Loucy (cell line): ENCODE measurements around the gene LAPTM5.

Source experiments
- H2AFZ ChIP-seq: fragments of 200-600 bp; sonication (generic); 2 replicates; pipeline ENCODE4 v1.6.0; 2016; ENCODE audit warnings: antibody characterized with exemption, mild to moderate bottlenecking, low read length, moderate library complexity
- H3F3A ChIP-seq: fragments of 200-600 bp; 2 replicates; pipeline ENCODE4 v1.6.0; 2016; ENCODE audit warnings: antibody characterized with exemption, low read depth, mild to moderate bottlenecking
- H3K27me3 ChIP-seq: fragments of 200-600 bp; sonication (generic); 2 replicates; pipeline ENCODE4 v1.6.1; 2014; ENCODE audit warnings: low read length, mild to moderate bottlenecking; ENCODE audit not compliant: insufficient read depth, poor library complexity, severe bottlenecking
- H3K36me3 ChIP-seq: fragments of 200-600 bp; sonication (generic); 2 replicates; pipeline ENCODE4 v1.6.1; 2016; ENCODE audit warnings: low read length; ENCODE audit not compliant: insufficient read depth
- H3K4me1 ChIP-seq: fragments of 200-600 bp; sonication (generic); 2 replicates; pipeline ENCODE4 v1.5.1; 2014; ENCODE audit warnings: low read length, mild to moderate bottlenecking; ENCODE audit not compliant: insufficient read depth, poor library complexity, severe bottlenecking
- H3K4me2 ChIP-seq: fragments of 200-600 bp; sonication (generic); 2 replicates; pipeline ENCODE4 v1.6.0; 2014; ENCODE audit warnings: antibody characterized with exemption, low read length, low read depth, mild to moderate bottlenecking; ENCODE audit not compliant: poor library complexity, severe bottlenecking
- H3K4me3 ChIP-seq: fragments of 200-600 bp; sonication (generic); 2 replicates; pipeline ENCODE4 v1.5.1; 2014; ENCODE audit warnings: low read length, mild to moderate bottlenecking, mixed read lengths; ENCODE audit not compliant: poor library complexity, severe bottlenecking
- H3K79me2 ChIP-seq: fragments of 200-600 bp; sonication (generic); 2 replicates; pipeline ENCODE4 v1.6.1; 2014; ENCODE audit warnings: low read length; ENCODE audit not compliant: insufficient read depth
- H3K9ac ChIP-seq: fragments of 200-600 bp; sonication (generic); 2 replicates; pipeline ENCODE4 v1.6.0; 2014; ENCODE audit warnings: mild to moderate bottlenecking, low read depth, low read length, moderate library complexity; ENCODE audit not compliant: poor library complexity, severe bottlenecking
- H3K9me2 ChIP-seq: fragments of 200-600 bp; sonication (generic); replicated peaks from 2 replicates; pipeline ENCODE4 v1.6.1; 2016; ENCODE audit warnings: low read depth, low read length, mixed read lengths
- H3K9me3 ChIP-seq: fragments of 200-600 bp; sonication (generic); 2 replicates; pipeline ENCODE4 v1.6.1; 2014; ENCODE audit warnings: mild to moderate bottlenecking, antibody characterized with exemption, low read length, low read depth; ENCODE audit not compliant: insufficient read depth
- H4K20me1 ChIP-seq: fragments of 200-600 bp; sonication (generic); 2 replicates; pipeline ENCODE4 v1.6.0; 2014; ENCODE audit warnings: antibody characterized with exemption, low read length, mild to moderate bottlenecking; ENCODE audit not compliant: insufficient read depth, poor library complexity, severe bottlenecking
- EZH2phosphoT487 ChIP-seq: fragments of 200-600 bp; IDR thresholded peaks from 2 replicates; pipeline ENCODE4 v1.6.1; 2018; ENCODE audit warnings: antibody characterized with exemption, mild to moderate bottlenecking, moderate library complexity, borderline replicate concordance
- TF ChIP-seq, protein P1 (sequence below): fragments of 200-600 bp; sonication (generic); conservative IDR thresholded peaks from 2 replicates; pipeline ENCODE4 v1.5.1; 2014; ENCODE audit warnings: mild to moderate bottlenecking, antibody characterized with exemption, low read length

LAPTM5 gene

DNA sequence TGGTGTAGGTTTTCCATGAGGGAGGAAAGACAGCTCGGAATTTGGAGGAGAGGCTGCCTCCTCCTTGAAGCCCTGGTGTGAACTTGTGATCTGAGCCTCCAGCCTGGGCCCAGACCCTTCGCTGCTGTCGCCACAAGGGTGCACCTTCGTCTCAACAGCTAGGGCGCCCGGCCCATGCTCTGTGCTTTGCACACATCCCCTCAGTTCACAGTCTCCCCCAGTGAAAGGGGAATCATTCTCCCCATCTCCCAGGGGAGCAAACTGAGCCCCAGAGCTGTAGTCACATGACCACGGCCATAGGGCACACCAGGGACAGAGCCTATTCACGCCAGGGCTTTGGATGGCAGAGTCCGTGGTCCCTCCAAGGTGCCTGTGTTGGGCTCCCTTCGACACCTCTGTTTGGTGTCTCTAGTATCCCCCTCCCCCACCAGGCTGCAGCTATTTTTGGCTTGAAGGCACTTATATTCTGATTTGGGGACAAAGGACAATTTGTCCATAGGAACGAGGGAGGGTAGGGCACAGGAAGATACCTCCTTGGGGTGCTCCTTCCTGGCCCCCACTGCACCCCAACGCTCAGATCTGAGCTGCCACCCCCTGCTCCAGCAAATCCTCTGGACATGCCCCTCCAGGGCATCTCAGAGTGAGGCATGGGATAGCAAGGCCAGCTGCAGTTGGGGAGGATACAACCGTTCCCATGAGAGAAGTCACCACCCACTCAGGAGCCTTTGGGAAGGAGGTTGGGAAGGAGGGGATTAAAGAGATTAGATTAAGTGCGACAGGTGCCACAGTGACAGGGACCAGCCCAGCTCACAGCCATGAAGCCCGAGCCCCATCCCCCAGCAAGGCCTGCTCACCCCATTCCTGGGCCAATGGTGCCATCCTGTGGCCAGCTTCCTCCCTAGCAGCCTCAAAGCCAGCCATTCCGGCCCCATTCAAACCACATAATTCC is 49.9 kb downstream of the LAPTM5 start:
- no peaks in the 10 kb centered on the region for H3F3A ChIP-seq
- no peaks in the 10 kb centered on the region for H3K36me3 ChIP-seq
- no peaks in the 10 kb centered on the region for H3K27me3 ChIP-seq
- H3K4me3 ChIP-seq, result no peak overlapping the region
- TF ChIP-seq EZH2phosphoT487, result no peak
- TF ChIP-seq, protein P1, sequence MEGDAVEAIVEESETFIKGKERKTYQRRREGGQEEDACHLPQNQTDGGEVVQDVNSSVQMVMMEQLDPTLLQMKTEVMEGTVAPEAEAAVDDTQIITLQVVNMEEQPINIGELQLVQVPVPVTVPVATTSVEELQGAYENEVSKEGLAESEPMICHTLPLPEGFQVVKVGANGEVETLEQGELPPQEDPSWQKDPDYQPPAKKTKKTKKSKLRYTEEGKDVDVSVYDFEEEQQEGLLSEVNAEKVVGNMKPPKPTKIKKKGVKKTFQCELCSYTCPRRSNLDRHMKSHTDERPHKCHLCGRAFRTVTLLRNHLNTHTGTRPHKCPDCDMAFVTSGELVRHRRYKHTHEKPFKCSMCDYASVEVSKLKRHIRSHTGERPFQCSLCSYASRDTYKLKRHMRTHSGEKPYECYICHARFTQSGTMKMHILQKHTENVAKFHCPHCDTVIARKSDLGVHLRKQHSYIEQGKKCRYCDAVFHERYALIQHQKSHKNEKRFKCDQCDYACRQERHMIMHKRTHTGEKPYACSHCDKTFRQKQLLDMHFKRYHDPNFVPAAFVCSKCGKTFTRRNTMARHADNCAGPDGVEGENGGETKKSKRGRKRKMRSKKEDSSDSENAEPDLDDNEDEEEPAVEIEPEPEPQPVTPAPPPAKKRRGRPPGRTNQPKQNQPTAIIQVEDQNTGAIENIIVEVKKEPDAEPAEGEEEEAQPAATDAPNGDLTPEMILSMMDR, result peak; percentile 88
- no peak overlapping the region for H2AFZ ChIP-seq
- H3K4me2 ChIP-seq, result no peak overlapping the region
- H3K4me1 ChIP-seq, result no peaks in the 10 kb centered on the region
- no peaks in the 10 kb centered on the region for H3K9me3 ChIP-seq
- H3K9ac ChIP-seq, result no peak overlapping the region
- no peaks in the 10 kb centered on the region for H3K9me2 ChIP-seq
- H4K20me1 ChIP-seq, result no peaks in the 10 kb centered on the region
- no peaks in the 10 kb centered on the region for H3K79me2 ChIP-seq

DNA sequence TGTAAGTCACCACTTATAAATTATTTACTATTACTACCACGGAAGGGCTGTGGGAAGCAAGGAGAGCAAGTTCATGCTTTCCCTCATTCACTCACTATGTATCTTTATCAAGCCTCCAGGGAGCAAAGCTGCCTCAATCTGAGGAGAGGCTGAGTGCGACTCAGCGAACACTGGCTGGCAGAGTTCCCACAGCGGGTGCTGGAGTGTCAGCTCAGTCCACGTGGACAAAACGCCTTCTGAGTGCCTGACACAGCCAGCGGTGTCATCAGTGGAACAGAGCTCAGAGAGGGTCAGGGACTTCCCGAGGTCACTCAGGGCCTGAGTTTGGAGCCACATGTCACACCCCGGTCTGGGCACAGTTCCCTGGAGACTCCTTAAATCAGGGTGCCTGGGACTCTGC is 51.0 kb downstream of the LAPTM5 start:
- Histone ChIP-seq H2AFZ (no peak overlapping the region), H3K4me3 (no peak overlapping the region), H3K27me3 (no peaks in the 10 kb centered on the region), H3K36me3 (no peaks in the 10 kb centered on the region), H3K4me1 (no peaks in the 10 kb centered on the region), H3K9ac (no peak overlapping the region), H3F3A (no peaks in the 10 kb centered on the region), H3K9me3 (no peaks in the 10 kb centered on the region), H3K4me2 (no peak overlapping the region), H3K79me2 (no peaks in the 10 kb centered on the region), H3K9me2 (no peaks in the 10 kb centered on the region), H4K20me1 (no peaks in the 10 kb centered on the region)
- no peak for TF ChIP-seq EZH2phosphoT487
- TF ChIP-seq, protein P1, result no peak

DNA sequence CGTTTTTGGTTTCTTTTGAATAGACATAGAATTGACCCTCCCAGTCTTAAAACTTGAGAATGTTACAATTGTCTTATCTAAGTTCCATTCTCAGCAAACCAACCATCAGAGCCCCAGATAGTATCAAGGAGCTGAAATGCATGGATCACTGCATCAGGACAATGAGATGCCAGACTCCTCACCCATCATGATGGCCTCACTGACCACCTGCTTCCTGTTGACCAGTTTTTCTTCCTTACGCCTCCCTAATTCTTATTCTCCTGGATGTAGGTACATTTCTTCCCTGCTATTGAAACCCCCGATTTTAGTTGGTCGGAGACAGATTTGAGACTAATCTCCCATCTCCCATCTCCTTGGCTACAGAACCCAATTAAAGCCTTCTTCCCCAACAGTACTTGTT is 51.9 kb downstream of the LAPTM5 start:
- H3K9me3 ChIP-seq, result no peaks in the 10 kb centered on the region
- H2AFZ ChIP-seq, result no peak overlapping the region
- H3K36me3 ChIP-seq, result no peaks in the 10 kb centered on the region
- H3K9ac ChIP-seq, result no peak overlapping the region
- TF ChIP-seq EZH2phosphoT487, result no peak
- TF ChIP-seq, protein P1, result no peak
- no peak overlapping the region for H3K4me2 ChIP-seq
- H3K4me1 ChIP-seq, result no peaks in the 10 kb centered on the region
- H3K79me2 ChIP-seq, result no peaks in the 10 kb centered on the region
- no peaks in the 10 kb centered on the region for H3K9me2 ChIP-seq
- H3K27me3 ChIP-seq, result no peaks in the 10 kb centered on the region
- no peak overlapping the region for H3K4me3 ChIP-seq
- no peaks in the 10 kb centered on the region for H3F3A ChIP-seq
- H4K20me1 ChIP-seq, result no peaks in the 10 kb centered on the region
